Jurkat, Clone E6-1 (cell line): ENCODE data around the gene ANKS1A. TPM values are rescaled to one million over a fixed set of nuclear protein-coding genes. Genes with fewer than 3 reads are reported as not detected.
"Not testable (repeated sequence)": the region's sequence is repeated elsewhere in the genome, so short reads cannot be mapped to it uniquely, and the experiment has no call there.

Experiments
- DNase-seq: peaks from one replicate; pipeline ENCODE4 v3.0.0-alpha.2; 2011; ENCODE audit warnings: low read depth, low spot score
- H3K4me3 ChIP-seq: 2 replicates; pipeline ENCODE4 v1.5.1; 2011; ENCODE audit warnings: mild to moderate bottlenecking, low read length, control low read depth, moderate library complexity
- polyA plus RNA-seq: library from polyadenylated mRNA; unstranded; fragments of >200 nt; gene quantifications from one replicate; pipeline ENCODE4 v1.2.1, GENCODE V29; 2012; ENCODE audit warnings: missing spikeins; ENCODE audit not compliant: insufficient read length, insufficient read depth

The ANKS1A gene, protein sequence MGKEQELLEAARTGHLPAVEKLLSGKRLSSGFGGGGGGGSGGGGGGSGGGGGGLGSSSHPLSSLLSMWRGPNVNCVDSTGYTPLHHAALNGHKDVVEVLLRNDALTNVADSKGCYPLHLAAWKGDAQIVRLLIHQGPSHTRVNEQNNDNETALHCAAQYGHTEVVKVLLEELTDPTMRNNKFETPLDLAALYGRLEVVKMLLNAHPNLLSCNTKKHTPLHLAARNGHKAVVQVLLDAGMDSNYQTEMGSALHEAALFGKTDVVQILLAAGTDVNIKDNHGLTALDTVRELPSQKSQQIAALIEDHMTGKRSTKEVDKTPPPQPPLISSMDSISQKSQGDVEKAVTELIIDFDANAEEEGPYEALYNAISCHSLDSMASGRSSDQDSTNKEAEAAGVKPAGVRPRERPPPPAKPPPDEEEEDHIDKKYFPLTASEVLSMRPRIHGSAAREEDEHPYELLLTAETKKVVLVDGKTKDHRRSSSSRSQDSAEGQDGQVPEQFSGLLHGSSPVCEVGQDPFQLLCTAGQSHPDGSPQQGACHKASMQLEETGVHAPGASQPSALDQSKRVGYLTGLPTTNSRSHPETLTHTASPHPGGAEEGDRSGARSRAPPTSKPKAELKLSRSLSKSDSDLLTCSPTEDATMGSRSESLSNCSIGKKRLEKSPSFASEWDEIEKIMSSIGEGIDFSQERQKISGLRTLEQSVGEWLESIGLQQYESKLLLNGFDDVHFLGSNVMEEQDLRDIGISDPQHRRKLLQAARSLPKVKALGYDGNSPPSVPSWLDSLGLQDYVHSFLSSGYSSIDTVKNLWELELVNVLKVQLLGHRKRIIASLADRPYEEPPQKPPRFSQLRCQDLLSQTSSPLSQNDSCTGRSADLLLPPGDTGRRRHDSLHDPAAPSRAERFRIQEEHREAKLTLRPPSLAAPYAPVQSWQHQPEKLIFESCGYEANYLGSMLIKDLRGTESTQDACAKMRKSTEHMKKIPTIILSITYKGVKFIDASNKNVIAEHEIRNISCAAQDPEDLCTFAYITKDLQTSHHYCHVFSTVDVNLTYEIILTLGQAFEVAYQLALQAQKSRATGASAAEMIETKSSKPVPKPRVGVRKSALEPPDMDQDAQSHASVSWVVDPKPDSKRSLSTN
- polyA plus RNA-seq: 9.2 TPM

GRCh38 chr6:34888874-34889555 lies at the start of gene ANKS1A:
Gene ANKS1A (plus strand): TSS chr6:34889255. CDS start chr6:34889403, 148 bp downstream.
- H3K4me3 ChIP-seq: peak within 1 kb of the TSS; percentile 98
- DNase-seq: peak; percentile 63

DNA sequence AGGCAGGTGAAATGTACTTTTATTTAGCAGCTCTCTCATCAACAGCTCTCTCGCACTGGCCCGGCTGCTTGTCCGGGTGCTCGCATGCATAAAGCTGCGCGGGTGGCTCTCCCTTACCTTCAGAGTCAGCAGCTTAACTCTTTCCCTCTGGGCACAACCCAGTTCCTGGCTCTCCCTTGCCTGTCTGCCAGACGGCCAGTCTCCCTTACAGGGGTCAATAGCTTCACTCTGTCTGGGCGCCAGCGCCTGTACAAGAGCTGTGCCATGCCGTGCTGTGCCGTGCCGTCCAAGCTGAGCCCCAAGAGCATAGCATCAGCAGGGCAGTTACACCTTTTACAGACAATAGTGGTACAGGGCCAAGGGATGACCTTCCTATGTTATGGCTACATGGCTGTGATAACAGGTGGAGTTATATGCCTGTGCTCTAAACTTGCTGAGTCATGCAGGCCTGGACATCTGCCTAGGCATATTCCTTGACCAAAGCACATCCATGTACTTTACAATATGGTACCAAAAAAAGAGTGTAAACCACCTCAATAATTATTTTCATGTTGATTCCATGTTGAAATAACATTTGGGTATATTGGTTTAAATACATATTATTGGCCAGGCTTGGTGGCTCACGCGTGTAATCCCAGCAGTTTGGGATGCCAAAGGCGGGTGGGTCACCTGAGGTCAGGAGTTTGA lies 49.2 kb upstream of the ANKS1A start:
- DNase-seq: no peak
- no peak overlapping the region for H3K4me3 ChIP-seq

DNA sequence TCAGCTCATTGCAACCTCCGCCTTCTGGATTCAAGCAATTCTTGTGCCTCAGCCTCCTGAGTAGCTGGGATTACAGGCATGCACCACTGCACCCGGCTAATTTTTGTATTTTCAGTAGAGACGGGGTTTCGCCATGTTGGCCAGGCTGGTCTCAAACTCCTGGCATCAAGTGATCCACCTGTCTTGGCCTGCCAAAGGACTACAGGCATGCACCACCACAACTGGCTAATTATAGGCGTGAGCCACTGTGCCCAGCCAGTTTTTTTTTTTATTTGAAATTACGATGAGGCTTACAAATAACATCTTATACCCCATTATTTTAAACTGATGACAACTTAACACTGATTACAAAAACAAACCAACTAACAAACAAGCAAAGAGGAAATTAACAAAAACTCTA lies 40.0 kb upstream of the ANKS1A start:
- H3K4me3 ChIP-seq: not testable (repeated sequence)

GRCh38 chr6:34851361-34851760 lies 37.7 kb upstream of the ANKS1A start:
- no peak for DNase-seq
- H3K4me3 ChIP-seq: no peak overlapping the region

More for the DNA sequence above, 40.0 kb upstream of the ANKS1A start:
- not testable (repeated sequence) for DNase-seq

DNA sequence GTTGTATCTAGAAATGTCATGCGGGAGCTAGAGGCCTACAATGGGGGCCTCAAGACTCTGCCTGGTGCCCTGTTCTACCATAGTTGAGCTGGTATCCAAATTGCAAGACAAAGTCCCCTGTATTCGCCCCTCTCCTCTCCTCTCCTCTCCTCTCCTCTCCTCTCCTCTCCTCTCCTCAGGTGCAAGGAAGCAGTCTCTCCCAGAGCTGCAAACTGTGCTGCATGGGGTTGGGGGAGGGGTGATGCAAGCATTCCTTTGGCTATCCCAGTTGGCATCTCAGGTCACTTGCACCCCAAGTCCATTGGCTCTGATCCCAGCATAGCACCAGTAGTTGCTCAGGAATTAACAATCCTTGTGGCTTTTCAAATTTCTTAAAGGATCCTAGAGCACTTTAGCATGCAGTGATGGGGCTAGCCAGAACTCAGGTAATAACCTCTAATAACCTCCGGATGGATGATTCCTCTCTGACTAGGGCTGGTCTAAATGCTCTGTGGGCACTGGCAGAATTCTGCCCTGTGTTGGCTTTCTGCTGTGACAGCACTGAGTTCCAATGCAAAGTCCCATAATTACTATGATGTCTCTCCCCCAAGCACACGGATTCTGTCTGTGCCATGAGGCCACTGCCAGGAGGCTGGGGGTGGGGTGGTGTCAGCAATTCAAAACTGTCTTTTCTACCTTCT lies 36.5 kb upstream of the ANKS1A start:
- no peak for DNase-seq
- no peak overlapping the region for H3K4me3 ChIP-seq

DNA sequence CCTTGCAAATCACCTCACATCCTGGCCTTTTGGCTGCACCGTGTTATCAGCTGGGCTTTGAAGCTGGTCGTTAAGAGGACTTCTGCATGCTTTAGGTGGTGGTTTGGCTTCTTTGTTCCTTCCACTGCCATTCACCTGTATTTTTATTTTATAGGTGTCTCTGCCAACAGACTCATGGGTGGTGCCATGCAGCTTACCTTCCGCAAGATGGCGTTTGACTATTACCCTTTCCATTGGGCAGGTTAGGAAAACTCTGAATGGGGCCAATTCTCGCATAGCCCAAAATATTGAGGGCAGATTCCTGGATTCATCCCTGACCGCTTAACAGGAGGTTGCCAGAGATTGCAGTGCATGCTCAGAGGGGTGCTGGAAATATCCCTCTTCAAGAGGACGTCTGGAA lies 33.6 kb upstream of the ANKS1A start:
- H3K4me3 ChIP-seq: no peak overlapping the region
- DNase-seq: no peak

GRCh38 chr6:34858681-34859080 lies 30.4 kb upstream of the ANKS1A start:
- no peak for DNase-seq
- no peak overlapping the region for H3K4me3 ChIP-seq

DNA sequence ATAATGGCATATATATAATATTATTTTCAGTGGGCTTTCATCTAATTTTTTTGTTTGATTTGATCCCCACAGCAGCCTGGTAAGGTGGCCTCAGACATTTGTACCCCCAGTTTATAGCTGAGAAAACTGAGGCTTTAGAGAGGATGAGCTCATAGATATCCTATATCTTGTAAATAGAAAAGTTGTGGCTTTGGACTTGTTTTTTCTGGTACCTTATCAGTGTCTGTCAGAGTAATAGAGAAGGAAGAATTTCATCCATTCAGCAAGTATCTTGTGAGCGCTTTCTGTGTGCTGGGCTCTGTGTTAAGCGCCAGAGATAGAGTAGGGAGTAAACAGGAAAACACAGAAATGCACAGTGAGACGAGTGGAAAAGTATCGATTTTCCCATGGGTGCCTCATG lies 29.1 kb upstream of the ANKS1A start:
- DNase-seq: no peak
- H3K4me3 ChIP-seq: no peak overlapping the region

- H3K4me3 ChIP-seq: no peak overlapping the region
- DNase-seq: no peak
These were observed 28.3 kb upstream of the ANKS1A start for GRCh38 chr6:34860776-34861175.

DNA sequence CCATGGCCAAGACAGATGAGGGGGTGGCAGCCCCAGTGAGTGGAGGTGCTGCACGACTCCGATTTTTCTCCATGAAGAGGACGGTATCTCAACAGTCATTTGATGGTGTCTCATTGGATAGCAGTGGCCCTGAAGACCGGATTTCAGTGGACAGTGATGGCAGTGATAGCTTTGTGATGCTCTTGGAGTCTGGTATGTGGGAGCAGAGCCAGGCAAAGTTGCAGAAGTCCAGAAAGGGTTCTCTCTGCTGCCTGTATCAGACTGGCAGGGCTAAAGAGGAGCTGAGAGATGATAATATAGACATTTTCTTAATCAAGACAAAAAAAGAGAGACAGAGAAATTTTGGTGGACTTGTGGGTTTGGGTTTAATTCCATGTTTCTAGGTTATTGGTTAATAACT lies 25.0 kb upstream of the ANKS1A start:
- no peak for DNase-seq
- no peak overlapping the region for H3K4me3 ChIP-seq

- no peak for DNase-seq
- H3K4me3 ChIP-seq: no peak overlapping the region
These were observed 23.9 kb upstream of the ANKS1A start for GRCh38 chr6:34865107-34865506.

GRCh38 chr6:34866509-34866908 lies 22.5 kb upstream of the ANKS1A start:
- H3K4me3 ChIP-seq: no peak overlapping the region
- no peak for DNase-seq

- no peak for DNase-seq
- H3K4me3 ChIP-seq: no peak overlapping the region
These were observed 21.6 kb upstream of the ANKS1A start for GRCh38 chr6:34867484-34867883.

- no peak overlapping the region for H3K4me3 ChIP-seq
- DNase-seq: no peak
These were observed 17.2 kb upstream of the ANKS1A start for GRCh38 chr6:34871853-34872252.

GRCh38 chr6:34872332-34872731 lies 16.7 kb upstream of the ANKS1A start:
- no peak for DNase-seq
- H3K4me3 ChIP-seq: no peak overlapping the region

GRCh38 chr6:34875292-34876213 lies 13.5 kb upstream of the ANKS1A start:
- no peak for DNase-seq
- H3K4me3 ChIP-seq: no peak overlapping the region

GRCh38 chr6:34876472-34876871 lies 12.6 kb upstream of the ANKS1A start:
- DNase-seq: no peak

More at GRCh38 chr6:34876472-34876871, 12.6 kb upstream of the ANKS1A start:
- H3K4me3 ChIP-seq: no peak overlapping the region
